ENCODE data around the gene ALOX15B. TPM values are rescaled to one million over a fixed set of nuclear protein-coding genes. Genes with fewer than 3 reads are reported as not detected.

The ALOX15B gene
- total and polyA plus RNA-seq, 2 of the 13 experiments (the other 11 are each of a cell fraction or from before 2014, with no cell fraction given): not detected

GRCh38 chr17:8080208-8080798, 41.4 kb downstream of the ALOX15B start (continued):
- TF ChIP-seq TFDP2 (CRISPR knock-in tag; IDR thresholded peaks at IDR 0.05): no peak
- TF ChIP-seq UBTF (CRISPR knock-in tag; IDR thresholded peaks at IDR 0.05): no peak
- TF ChIP-seq ZSCAN12 (CRISPR knock-in tag; IDR thresholded peaks at IDR 0.05): no peak
- no peak for TF ChIP-seq LCORL (IDR thresholded peaks at IDR 0.05)
- TF ChIP-seq LCORL (CRISPR knock-in tag; IDR thresholded peaks at IDR 0.05): peak; percentile 32; the same call in 1 of the 2 replicates
- 0 out of 2 replicates have a peak, but pooled peaks have one; percentile 4 for TF ChIP-seq HNF4A (CRISPR knock-in tag; IDR thresholded peaks at IDR 0.05)
- TF ChIP-seq ZNF230 (CRISPR knock-in tag; IDR thresholded peaks at IDR 0.05): no peak
- TF ChIP-seq ZNF256 (CRISPR knock-in tag; conservative IDR thresholded peaks at IDR 0.05): peak; percentile 25; the same call in 1 of the 2 replicates
- TF ChIP-seq KMT2A (CRISPR knock-in tag; IDR thresholded peaks at IDR 0.05): no peak
- no peak for TF ChIP-seq ZNF580 (CRISPR knock-in tag; IDR thresholded peaks at IDR 0.05; ENCODE audit: borderline replicate concordance, low read depth)
- TF ChIP-seq MNT (IDR thresholded peaks at IDR 0.05): no peak
- TF ChIP-seq MAX (IDR thresholded peaks at IDR 0.05): no peak
- no peak for TF ChIP-seq ZNF562 (CRISPR knock-in tag; IDR thresholded peaks at IDR 0.05; ENCODE audit: borderline replicate concordance)
- 0 out of 2 replicates have a peak, but pooled peaks have one; percentile 10 for TF ChIP-seq KDM3A (CRISPR knock-in tag; IDR thresholded peaks at IDR 0.05; ENCODE audit: low read depth)
- no peak for TF ChIP-seq RAD21 (CRISPR knock-in tag; IDR thresholded peaks at IDR 0.05)
- TF ChIP-seq FLYWCH1 (CRISPR knock-in tag; IDR thresholded peaks at IDR 0.05): 0 out of 2 replicates have a peak, but pooled peaks have one; percentile 6
- no peak for TF ChIP-seq CREB3 (CRISPR knock-in tag; IDR thresholded peaks at IDR 0.05)
